HG02642 (cell line): Measurements from ENCODE around the gene TANGO2.

Source experiments
- ATAC-seq: cut with Tn5 transposase; IDR thresholded peaks from one replicate; pipeline ENCODE4 v1.9.1; 2021; ENCODE audit warnings: mild to moderate bottlenecking; ENCODE audit not compliant: unreplicated experiment, poor library complexity

TANGO2 gene

DNA sequence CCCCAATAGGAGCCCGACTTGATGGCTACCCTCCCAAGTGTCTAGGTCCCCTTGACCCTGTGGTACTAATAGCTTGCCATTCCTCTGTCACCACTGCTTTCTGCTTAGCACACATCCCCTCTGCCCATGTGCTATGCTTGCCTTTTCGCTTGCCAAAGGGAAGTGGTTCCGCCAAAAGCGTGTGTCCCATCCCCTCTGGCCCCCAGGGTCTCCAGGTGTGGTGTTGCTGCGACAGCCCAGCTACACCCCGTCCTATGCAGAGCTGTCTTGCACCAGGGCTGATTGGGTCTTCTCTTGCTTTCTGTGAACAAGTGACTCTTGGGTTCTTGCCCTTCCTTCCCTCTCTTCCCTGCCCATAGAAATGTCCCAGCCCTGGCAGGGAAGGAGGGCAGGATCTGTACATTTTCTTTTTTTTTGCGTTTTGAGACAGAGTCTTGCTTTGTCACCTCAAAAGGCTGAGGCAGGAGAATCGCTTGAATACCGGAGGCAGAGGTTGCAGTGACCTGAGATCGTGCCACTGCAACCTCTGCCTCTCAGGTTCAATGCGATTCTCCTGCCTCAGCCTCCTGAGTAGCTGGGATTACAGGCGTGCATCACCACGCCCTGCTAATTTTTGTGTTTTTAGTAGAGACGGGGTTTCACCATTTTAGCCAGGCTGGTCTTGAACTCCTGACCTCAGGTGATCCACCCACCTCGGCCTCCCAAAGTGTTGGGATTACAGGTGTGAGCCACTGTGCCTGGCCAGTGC, 3.9 kb downstream of the TANGO2 start:
- ATAC-seq: no peak

GRCh38 chr22:20025401-20026203, 4.7 kb downstream of the TANGO2 start:
- ATAC-seq: no peak

DNA sequence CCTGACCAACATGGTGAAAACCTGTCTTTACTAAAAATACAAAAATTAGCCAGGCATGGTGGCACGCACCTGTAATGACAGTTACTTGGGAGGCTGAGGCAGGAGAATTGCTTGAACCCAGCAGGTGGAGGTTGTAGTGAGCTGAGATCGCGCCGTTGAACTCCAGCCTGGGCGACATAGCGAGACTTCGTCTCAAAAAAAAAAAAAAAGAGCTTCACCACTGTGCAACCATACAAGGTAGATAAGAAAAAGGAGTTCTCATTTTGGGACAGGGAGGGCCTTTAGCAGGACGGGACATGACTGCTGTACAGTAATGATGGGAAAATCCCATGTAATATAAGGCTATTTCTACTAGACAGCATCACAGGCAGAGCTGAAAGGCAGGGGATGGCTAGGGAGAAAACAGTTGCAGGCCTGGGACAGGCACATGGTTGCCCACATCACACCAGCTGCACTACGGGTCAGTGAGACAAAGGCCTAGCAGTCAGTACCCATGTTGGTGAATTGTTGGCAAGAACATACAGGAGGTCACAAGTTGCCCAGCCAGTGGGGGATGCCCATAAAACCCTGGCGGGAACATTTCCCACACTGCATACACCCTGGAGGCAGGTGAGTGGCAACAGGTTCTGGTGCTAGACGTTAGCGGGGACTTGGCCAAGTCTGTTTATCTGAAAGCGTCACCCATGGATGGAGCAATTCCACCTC, 5.4 kb downstream of the TANGO2 start:
- no peak for ATAC-seq

DNA sequence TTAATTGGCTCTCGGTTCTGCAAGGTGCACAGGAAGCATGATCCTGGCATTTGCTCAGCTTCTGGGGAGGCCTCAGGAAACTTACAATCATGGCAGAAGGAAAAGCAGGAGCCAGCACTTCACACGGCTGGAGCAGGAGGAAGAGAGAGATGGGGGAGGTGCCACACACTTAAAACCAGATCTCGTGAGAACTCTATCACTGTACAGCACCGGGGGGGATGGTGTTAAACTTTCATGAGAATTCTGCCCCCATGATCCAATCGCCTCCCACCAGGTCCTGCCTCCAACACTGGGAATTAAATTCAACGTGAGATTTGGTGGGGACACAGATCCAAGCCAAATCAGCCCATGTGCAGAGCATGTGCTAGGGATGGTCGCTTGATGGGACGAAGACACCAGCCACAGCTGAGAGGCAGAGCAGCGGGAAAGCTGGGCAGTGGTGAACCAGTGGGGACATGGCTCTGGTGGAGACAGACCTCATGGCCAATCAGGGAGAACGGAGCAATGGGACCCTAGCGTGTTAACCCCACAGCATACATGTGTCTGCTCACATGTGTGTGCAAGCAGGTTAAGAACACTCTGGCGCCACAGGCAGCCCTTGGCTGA, 6.2 kb downstream of the TANGO2 start:
- ATAC-seq: no peak

DNA sequence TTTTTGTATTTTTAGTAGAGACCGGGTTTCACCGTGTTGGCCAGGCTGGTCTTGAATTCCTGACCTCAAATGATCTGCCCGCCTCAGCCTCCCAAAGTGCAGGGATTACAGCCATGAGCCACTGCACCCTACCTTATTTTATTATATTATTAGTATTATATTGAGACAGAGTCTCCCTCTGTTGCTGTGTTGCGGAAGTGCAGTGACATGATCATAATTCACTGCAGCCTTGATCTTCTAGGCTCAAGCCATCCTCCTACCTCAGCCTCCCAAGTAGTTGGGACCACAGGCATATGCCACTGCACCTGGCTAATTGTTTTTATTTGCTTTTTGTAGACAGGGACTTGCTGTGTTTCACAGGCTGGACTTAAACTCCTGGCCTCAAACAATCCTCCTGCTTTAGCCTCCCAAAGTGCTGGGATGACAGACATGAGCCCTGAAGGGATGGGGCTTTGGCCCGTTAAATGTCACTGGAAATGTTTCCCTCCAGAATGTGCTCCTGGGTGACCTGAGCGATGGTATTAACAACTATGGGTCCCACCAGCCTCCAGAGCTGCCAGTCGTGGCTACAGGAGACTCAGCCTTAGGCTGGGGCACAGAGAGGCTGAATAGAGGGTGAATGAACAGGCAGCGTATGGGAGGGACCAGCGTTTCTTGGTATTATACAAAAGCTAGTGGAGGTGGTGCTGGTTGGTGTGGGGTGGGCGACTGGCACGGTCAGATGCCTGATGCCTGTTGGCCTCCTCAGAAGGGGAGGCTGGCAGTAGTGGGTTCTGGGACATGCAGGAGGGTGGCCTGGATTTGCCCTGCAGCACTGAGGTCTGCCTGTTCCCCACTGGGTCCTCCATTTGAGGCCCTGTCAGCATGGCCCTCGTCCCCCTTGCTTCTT, 7.3 kb downstream of the TANGO2 start:
- ATAC-seq: no peak

- ATAC-seq: no peak
These were observed 8.1 kb downstream of the TANGO2 start for GRCh38 chr22:20028855-20029549.

GRCh38 chr22:20029550-20030225, 8.8 kb downstream of the TANGO2 start:
- ATAC-seq: no peak

DNA sequence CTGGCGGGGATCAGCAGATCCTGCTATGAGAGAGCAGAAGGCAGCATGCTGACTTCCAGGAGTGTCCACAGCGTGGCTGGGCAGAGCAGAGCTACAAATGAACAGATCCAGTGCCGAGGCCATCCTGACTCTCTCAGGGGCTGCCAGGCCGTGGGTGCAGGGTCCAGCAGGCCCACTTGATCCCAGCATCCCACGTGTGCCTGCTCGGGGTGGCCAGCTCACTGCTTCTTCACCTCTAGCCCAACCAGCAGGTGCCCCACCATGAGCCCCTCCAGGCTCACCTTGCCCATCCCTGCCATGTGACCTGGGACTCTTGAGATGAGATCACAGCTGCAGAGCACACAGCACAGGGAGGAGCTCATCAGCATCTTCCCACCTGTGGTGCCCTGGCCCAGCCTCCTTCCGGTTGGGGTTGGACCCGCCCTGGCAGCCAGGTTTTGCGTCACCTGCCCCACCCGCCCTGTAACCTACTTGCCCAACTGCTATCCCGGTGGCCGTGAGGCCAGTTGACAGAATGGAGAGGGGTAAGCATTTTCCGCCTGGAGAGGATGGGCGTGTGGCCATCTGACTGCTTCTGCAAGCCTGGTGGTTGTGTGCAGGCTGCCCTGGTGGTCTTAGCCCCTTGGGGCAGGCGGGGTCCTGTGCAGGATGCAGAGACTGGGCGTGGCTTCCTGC, 11.0 kb downstream of the TANGO2 start:
- ATAC-seq: no peak

DNA sequence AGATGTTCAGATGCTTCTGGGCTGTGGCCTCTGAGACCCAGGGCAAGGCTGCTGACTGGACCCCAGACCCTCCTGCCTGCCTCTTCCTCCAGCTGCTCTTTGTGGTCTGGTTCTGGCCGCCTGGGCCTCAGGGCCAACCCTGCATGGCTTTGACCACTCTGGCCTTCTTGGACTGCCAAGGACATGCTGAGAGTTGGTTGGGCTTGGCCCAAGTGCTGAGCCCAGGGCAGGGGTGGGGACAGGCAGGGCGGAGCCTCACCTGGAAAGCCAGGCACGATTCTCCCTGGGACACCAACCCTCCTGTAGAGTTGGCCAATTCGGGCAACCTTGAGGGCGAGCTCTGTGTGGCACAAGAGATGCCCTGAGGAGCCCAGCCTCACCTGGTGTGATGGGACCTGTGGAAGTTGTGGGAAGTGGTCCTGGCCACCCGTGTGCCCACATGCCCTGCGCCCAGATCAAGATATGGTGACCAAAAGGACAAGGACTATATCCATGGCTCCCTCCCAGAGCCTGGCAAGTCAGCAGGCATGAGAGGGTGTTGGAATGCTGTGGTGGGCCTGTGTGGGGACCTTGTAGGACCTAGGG, 11.6 kb downstream of the TANGO2 start:
- no peak for ATAC-seq

DNA sequence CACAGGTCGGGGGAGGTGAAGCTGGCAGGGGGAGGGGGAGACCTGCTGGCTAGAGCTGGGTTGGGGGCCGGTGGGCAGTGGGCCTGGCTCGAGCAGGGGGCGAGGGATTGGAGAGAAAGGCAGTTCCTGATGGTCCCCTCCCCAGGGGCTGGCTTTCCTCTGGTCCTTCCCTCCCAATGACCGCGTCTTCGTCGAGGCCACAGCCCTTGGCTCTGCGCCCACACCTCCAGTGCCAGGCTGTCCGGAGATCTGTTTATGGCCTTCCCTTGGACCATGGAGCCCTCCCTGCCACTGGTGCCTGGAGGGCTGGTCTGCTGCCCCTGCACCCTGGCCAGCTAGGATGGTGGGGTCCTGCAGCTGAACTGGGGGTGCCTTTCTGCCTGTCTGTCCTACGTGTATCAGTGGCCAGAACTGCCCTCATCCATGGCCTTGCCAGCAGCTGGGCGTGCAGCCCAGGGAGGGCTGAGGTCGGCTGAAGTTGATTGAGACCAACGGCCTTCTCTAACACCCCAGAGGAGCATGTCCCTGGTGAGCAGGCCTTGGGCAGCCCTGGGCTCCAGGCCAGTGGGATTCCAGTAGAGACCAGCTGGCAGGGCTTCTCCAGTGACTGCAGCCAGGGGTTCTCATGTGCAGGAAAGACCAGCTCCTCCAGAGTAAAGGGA, 12.3 kb downstream of the TANGO2 start:
- no peak for ATAC-seq

DNA sequence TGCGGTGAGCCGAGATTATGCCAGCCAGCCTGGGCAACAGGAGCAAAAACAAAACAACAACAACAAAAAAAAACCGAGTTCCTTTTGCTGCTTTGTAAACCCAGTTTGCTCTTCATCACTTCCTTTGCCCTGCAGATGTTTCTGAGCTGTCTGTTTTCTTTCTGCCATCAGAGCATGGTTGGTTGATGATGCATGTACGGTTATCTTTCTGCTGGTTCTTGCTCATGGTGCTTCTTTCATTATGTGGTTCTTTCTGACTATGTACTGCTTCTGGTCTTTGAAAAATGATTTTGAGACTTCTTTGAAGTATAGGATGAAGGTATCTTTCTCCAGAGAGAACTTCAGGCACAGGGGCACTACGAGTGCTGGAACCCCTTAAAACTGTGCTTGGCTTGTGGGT, 13.2 kb downstream of the TANGO2 start:
- no peak for ATAC-seq

- ATAC-seq: no peak
These were observed 14.6 kb downstream of the TANGO2 start for GRCh38 chr22:20035375-20036083.

DNA sequence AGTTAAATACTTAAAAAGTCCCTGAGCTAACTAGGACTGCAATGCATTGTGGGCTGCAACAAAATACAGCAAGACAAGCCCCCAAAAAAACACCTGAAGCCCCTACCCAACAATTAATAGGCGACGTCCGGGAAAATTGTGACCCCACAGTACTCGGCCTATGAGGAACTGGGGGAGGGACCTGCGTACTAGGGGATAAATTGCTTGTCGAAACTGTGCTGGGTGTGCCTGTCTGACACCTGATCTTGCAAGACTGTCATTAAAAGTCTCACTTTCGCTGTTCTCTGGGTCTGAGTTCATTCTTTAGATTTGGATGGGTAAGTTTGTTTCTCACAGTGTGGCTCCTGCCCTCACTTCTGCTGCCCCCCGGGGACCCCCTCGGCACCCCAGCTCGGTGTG, 15.2 kb downstream of the TANGO2 start:
- ATAC-seq: no peak

DNA sequence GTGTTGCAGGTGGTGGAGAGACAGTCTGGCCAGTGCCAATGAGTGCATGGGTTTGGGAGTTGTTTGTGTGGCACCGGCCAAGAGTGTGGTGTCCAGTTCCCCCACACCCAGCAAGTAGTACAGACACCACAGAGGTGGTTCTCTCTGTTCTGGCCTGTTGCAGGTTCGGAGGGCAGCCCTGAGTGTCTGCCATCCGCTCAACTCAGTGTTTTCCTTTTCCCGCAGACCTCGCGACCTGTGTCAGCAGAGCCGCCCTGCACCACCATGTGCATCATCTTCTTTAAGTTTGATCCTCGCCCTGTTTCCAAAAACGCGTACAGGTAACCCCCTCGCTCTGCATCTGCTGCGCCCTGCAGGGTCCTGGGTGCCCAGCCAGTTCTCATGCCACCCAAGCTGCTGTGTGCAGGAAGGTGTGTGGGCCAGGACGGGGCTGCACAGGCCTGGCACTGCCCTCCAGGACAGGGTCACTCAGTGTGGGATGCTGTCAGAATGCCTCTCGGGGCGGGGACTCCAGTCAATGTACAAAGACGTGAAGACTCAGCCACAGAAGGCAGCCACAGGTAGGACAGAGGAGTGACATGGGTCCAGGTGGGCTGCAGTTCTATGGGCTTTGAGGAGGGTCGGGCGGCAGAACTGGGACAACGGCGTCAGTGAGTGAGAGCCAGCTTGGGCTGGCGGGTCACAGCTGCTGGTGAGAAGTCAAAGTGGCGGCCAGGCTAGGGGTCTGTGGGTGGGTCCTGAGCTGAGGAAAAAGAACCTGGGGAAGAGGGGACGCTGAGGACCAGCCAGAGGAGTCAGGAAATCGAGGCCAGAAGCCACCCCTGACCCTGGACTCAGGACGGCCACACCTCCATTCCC, 15.9 kb downstream of the TANGO2 start:
- no peak for ATAC-seq

- ATAC-seq: no peak
These were observed 16.5 kb downstream of the TANGO2 start for GRCh38 chr22:20037419-20037818.

DNA sequence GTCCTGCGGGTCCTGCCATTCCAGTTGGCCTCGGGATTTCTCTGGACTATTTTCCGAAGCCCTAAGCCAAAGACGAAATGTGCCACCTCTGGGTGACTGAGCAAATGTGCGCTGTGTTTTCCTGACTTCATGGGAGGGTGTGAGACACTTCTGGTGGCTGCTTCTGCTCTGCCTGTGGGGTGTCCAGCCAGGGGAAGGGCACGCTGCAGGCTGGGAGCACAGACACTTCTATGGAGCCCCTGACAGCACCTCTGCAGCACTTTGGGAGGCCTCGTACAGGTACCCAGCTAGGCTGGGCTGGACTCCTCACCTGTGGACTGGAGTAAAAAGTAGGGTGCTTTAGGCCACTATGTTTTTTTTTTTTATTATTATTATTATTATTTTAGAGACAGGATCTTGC, 17.7 kb downstream of the TANGO2 start:
- ATAC-seq: no peak
